Stimulated activated CD4-positive, alpha-beta T cell treated with anti-CD3 and anti-CD28 coated beads, Interleukin-4, amount 100 ng/mL, for 1 hour (primary cell): ENCODE measurements around the gene GNAS-AS1.

ENCODE experiments used
- DNase-seq: peaks from one replicate; pipeline ENCODE4 v3.0.0-alpha.2; 2020

GNAS-AS1 gene

GRCh38 chr20:58776109-58776508 lies 74.6 kb downstream of the GNAS-AS1 start:
- no peak for DNase-seq

GRCh38 chr20:58775371-58775770 lies 75.3 kb downstream of the GNAS-AS1 start:
- no peak for DNase-seq

GRCh38 chr20:58774667-58775263 lies 75.9 kb downstream of the GNAS-AS1 start:
- no peak for DNase-seq

- DNase-seq: no peak
These were observed 76.5 kb downstream of the GNAS-AS1 start for GRCh38 chr20:58774214-58774613.

GRCh38 chr20:58772786-58773185 lies 77.9 kb downstream of the GNAS-AS1 start:
- DNase-seq: no peak
